MM.1S (cell line): ENCODE data around the gene MND1.

Source experiments
- EZH2 ChIP-seq: fragments of 300-600 bp; sonication (generic); optimal IDR thresholded peaks from 2 replicates; pipeline ENCODE3; 2017; ENCODE audit warnings: low read depth, mild to moderate bottlenecking, antibody characterized with exemption, low read length, mixed read lengths
- TF ChIP-seq, protein P1 (sequence below): fragments of 300-600 bp; sonication (generic); IDR thresholded peaks from 2 replicates; pipeline ENCODE4 v1.5.1; 2016; ENCODE audit warnings: antibody characterized with exemption, low read length, mixed read lengths

GRCh38 chr4:153345012-153345981 lies 809 bp downstream of the MND1 start:
- TF ChIP-seq, protein P1, sequence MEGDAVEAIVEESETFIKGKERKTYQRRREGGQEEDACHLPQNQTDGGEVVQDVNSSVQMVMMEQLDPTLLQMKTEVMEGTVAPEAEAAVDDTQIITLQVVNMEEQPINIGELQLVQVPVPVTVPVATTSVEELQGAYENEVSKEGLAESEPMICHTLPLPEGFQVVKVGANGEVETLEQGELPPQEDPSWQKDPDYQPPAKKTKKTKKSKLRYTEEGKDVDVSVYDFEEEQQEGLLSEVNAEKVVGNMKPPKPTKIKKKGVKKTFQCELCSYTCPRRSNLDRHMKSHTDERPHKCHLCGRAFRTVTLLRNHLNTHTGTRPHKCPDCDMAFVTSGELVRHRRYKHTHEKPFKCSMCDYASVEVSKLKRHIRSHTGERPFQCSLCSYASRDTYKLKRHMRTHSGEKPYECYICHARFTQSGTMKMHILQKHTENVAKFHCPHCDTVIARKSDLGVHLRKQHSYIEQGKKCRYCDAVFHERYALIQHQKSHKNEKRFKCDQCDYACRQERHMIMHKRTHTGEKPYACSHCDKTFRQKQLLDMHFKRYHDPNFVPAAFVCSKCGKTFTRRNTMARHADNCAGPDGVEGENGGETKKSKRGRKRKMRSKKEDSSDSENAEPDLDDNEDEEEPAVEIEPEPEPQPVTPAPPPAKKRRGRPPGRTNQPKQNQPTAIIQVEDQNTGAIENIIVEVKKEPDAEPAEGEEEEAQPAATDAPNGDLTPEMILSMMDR = no peak
- no peak for TF ChIP-seq EZH2
